Measurements from ENCODE around the gene MAP2K3.
"Not testable (repeated sequence)": the region's sequence is repeated elsewhere in the genome, so short reads cannot be mapped to it uniquely, and the experiment has no call there.

Gene MAP2K3

DNA sequence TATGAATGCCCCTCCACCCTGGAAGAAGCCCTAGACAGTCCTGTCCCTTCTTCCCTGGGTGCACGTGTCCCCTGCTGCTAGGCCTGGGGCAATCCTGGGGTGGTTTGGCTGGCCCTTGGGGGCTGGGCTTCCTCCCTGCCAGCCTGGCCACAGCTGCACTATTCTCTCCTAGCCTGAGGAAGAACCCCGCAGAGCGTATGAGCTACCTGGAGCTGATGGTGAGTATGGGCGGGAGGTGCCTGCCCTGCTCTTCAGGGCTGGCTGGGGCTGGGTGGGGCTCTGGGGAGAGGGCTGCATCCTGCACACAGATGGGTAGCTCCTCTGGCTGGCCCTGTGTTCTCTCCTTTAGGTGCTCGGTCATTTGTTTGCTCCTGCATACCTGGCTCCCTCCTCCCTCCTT lies 28.8 kb downstream of the MAP2K3 start:
- Histone ChIP-seq H3K27ac (no peak overlapping the region), H3K27me3 (ENCODE audit: insufficient read depth, low read depth, severe bottlenecking) (no peaks in the 10 kb centered on the region), H3K36me3 (no peaks in the 10 kb centered on the region), H3K4me3 (ENCODE audit: low read depth, low read length) (no peak overlapping the region), H3K9me3 (ENCODE audit: severe bottlenecking) (no peaks in the 10 kb centered on the region)
- DNase-seq: no peak
- TF ChIP-seq, protein P1, sequence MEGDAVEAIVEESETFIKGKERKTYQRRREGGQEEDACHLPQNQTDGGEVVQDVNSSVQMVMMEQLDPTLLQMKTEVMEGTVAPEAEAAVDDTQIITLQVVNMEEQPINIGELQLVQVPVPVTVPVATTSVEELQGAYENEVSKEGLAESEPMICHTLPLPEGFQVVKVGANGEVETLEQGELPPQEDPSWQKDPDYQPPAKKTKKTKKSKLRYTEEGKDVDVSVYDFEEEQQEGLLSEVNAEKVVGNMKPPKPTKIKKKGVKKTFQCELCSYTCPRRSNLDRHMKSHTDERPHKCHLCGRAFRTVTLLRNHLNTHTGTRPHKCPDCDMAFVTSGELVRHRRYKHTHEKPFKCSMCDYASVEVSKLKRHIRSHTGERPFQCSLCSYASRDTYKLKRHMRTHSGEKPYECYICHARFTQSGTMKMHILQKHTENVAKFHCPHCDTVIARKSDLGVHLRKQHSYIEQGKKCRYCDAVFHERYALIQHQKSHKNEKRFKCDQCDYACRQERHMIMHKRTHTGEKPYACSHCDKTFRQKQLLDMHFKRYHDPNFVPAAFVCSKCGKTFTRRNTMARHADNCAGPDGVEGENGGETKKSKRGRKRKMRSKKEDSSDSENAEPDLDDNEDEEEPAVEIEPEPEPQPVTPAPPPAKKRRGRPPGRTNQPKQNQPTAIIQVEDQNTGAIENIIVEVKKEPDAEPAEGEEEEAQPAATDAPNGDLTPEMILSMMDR (IDR thresholded peaks at IDR 0.05; ENCODE audit: low read depth, low read length): no peak

DNA sequence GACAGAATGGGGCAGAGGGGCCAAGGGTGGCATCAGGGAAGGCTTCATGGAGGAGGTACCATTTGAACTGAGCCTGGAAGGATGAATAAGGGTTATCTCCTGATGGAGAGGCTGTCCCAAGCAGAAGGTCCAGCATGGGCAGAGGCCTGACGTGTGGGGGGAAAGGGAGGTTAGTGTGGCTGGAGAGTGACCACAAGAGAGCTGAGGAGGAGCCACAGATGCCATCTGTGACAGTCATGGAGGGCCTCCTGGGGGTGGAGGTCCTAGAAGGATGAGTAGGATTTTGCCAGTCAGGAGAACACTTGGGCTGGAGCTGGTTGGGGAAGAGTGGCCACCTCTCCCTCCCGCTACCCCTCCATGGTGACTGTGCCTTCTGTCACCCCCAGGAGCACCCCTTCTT lies 29.2 kb downstream of the MAP2K3 start:
- not testable (repeated sequence) for H3K36me3 ChIP-seq; H3K27ac ChIP-seq; H3K4me3 ChIP-seq (ENCODE audit: low read depth, low read length); H3K27me3 ChIP-seq (ENCODE audit: insufficient read depth, low read depth, severe bottlenecking); H3K9me3 ChIP-seq (ENCODE audit: severe bottlenecking); DNase-seq

DNA sequence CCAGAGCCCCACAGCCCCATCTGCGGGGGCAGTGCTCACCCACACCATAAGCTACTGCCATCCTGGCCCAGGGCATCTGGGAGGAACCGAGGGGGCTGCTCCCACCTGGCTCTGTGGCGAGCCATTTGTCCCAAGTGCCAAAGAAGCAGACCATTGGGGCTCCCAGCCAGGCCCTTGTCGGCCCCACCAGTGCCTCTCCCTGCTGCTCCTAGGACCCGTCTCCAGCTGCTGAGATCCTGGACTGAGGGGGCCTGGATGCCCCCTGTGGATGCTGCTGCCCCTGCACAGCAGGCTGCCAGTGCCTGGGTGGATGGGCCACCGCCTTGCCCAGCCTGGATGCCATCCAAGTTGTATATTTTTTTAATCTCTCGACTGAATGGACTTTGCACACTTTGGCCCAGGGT lies 29.8 kb downstream of the MAP2K3 start:
- DNase-seq; H3K9me3 ChIP-seq (ENCODE audit: severe bottlenecking); H3K27me3 ChIP-seq (ENCODE audit: insufficient read depth, low read depth, severe bottlenecking); H3K4me3 ChIP-seq (ENCODE audit: low read depth, low read length); H3K27ac ChIP-seq; H3K36me3 ChIP-seq: not testable (repeated sequence)

DNA sequence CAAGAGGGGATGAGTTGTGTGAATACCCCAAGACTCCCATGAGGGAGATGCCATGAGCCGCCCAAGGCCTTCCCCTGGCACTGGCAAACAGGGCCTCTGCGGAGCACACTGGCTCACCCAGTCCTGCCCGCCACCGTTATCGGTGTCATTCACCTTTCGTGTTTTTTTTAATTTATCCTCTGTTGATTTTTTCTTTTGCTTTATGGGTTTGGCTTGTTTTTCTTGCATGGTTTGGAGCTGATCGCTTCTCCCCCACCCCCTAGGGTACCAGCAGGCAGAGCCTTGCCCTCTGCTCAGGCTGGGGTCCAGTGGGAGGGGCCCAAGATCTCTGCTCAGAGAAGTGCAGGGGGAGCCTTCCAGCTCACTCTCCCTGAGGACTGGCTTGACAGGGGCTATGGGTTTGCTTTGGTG lies 30.2 kb downstream of the MAP2K3 start:
- not testable (repeated sequence) for H3K36me3 ChIP-seq; H3K9me3 ChIP-seq (ENCODE audit: severe bottlenecking); DNase-seq; H3K27ac ChIP-seq; H3K4me3 ChIP-seq (ENCODE audit: low read depth, low read length); H3K27me3 ChIP-seq (ENCODE audit: insufficient read depth, low read depth, severe bottlenecking)

DNA sequence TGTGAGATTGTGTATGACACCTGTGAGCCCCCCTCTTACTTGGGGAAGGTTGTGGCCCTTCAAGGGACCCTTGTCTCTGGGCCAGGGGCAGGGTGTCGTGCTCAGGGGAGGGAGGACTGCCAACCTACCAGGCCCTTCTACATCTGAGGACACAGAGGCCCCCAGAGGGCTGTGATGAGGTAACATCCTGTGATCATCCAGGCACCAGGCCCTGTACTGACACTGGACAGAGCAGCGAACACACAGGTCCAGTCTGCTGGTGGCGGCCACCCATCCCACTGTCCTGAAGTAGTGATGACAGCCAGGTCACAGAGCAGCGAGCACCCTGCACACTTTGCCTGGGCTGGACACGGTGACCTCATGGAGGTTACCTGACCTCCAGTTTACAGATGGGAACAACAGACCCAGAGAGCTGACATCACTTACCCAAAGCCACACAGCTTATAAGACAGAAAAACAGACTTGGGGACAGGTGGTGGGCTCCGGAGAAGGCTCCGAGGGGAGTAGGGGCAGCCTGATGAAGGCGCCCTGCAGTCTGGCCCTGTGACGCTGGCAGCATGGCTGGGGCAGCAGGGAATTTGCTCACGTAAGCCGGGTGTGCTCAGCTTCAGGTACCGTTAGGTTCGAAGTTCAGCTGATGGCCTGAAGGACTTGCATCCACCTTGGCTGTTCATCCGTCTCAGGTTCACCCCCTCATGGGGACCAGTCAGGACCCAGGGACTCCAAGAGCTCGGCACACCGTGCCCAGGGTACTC lies 30.9 kb downstream of the MAP2K3 start:
- not testable (repeated sequence) for H3K4me3 ChIP-seq (ENCODE audit: low read depth, low read length); H3K36me3 ChIP-seq; DNase-seq; H3K27ac ChIP-seq; H3K9me3 ChIP-seq (ENCODE audit: severe bottlenecking); H3K27me3 ChIP-seq (ENCODE audit: insufficient read depth, low read depth, severe bottlenecking)

DNA sequence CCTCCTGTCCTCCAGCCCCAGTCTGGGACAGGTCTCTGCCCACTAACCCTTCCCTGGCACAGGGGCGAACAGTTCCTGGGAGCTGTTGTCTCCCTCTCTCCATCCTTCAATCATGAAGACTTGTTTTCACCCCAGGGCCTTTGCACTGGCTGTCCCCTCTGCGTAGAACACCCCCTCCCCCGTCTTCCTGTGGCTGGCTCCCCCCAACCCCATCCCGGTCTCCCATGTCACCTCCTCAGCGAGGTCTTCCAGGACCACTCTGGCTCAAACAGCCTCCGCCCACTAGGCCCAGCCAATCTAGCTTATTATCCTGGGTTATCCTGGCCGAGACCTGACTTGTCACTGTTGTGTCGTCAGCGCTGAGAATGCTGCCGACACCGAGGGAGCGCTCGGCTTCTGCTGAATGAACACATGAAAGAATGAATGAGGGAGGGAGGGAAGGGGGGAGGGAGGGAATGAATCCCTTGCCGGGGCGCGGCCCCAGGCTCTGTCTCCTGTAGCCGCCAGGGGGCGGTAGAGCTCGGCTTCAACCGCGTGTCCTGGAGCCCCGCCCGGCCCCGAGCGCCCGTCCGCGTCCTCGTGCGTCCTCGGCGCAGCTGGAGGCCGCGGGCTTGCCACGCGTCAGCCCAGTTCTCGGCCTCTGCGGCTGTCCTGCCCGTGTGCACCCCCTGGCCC lies 31.8 kb downstream of the MAP2K3 start:
- not testable (repeated sequence) for H3K27me3 ChIP-seq (ENCODE audit: insufficient read depth, low read depth, severe bottlenecking); H3K9me3 ChIP-seq (ENCODE audit: severe bottlenecking); H3K27ac ChIP-seq; H3K36me3 ChIP-seq; DNase-seq
- peak overlapping the region; percentile 30 for H3K4me3 ChIP-seq (ENCODE audit: low read depth, low read length)

DNA sequence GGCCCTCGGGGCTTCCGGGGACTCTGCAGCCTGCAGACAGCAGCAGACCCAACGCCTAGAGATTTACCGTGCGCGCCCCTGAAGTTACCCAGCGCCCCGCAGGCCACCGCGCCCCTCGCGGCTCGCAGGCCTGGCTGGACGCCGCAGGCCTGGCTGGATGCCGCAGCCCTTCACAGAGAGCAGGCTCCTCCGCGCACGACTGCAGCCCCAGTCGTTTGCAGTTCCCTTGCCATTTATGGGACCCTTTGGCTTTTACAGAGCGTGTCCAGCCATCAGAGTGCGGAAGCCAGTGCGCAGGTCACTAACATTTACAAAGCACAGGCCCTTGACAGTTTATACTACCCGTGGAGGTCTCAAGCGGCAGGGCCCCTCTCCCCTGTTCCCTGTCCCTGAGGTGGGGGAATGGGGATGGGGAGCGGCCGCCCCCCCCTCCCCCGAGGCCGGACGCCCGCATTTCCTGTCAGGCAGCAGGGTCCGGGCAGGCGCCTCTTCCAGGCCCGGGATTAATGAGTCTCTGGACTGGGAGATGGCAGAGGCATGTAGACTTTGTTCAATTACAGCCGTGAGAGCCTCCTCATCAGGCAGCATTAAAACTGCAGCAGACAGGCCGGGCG lies 32.5 kb downstream of the MAP2K3 start:
- Histone ChIP-seq H3K27ac (peak overlapping the region; percentile 56), H3K4me3 (ENCODE audit: low read depth, low read length) (peak overlapping the region; percentile 30)
- H3K9me3 ChIP-seq (ENCODE audit: severe bottlenecking); H3K36me3 ChIP-seq; H3K27me3 ChIP-seq (ENCODE audit: insufficient read depth, low read depth, severe bottlenecking): not testable (repeated sequence)
- DNase-seq: peak; percentile 46

DNA sequence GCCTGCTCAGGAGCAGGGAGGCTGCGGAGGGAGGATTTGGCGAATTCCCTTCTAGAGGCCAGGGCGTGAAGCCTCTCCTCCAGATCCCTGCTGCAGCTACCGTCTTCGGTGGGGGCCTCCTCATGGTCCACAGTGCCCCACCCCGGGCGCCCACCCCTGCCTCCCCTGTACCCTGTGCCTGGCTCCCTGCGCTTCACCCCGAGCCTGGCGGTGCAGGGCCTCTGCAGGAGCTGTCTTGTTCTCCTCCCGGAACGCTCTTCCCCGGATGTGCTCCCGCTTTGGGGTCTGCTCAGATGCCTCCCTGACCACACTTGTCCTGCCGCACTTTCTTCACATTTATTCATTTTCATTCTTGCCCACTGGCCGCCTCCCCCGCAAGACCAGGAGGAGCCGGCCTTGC lies 33.3 kb downstream of the MAP2K3 start:
- not testable (repeated sequence) for H3K4me3 ChIP-seq (ENCODE audit: low read depth, low read length); H3K36me3 ChIP-seq; H3K9me3 ChIP-seq (ENCODE audit: severe bottlenecking); H3K27me3 ChIP-seq (ENCODE audit: insufficient read depth, low read depth, severe bottlenecking); DNase-seq; H3K27ac ChIP-seq

DNA sequence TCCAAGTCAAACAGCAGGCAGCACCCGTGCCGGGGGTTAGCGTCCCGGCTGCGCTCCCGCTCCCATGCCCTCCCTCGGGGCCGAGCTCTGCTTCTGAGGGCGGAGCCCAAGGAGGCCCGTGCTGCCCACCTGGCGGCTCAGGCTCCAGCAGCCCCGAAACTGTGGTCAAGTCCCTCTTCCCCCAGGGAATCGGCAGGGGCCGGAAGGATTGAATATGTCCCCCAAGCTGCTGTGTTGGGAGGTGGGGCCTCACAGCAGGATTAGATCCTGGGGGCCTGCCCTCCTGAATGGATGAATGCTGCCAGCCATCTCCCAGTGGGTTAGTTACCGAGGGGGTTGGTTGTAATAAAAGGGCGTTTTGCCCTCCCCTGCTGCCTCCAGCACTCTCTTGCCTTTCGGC lies 33.9 kb downstream of the MAP2K3 start:
- H3K36me3 ChIP-seq: no peaks in the 10 kb centered on the region
- no peak overlapping the region for H3K4me3 ChIP-seq (ENCODE audit: low read depth, low read length)
- no peaks in the 10 kb centered on the region for H3K9me3 ChIP-seq (ENCODE audit: severe bottlenecking)
- no peak overlapping the region for H3K27ac ChIP-seq
- TF ChIP-seq, protein P1 (IDR thresholded peaks at IDR 0.05; ENCODE audit: low read depth, low read length): no peak
- H3K27me3 ChIP-seq (ENCODE audit: insufficient read depth, low read depth, severe bottlenecking): peaks cover under 1% of the 10 kb centered on the region
- no peak for DNase-seq

DNA sequence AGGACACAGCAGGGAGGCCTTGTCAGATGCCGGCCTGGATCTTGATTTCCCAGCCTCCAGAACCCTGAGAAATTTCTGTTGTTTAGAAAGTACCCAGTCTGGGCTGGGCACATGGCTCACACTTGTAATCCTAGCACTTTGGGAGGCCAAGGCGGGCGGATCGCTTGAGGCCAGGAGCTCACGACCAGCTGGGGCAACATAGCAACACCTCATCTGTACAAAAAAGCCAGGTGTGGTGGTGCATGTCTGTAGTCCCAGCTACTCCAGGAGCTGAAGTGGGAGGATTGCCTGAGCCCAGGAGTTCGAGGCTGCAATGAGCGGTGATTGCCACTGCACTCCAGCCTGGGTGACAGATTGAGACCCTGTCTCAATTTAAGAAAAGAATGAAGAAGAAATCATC lies 34.3 kb downstream of the MAP2K3 start:
- H3K4me3 ChIP-seq (ENCODE audit: low read depth, low read length); H3K27ac ChIP-seq; DNase-seq; H3K9me3 ChIP-seq (ENCODE audit: severe bottlenecking); H3K27me3 ChIP-seq (ENCODE audit: insufficient read depth, low read depth, severe bottlenecking); H3K36me3 ChIP-seq: not testable (repeated sequence)

DNA sequence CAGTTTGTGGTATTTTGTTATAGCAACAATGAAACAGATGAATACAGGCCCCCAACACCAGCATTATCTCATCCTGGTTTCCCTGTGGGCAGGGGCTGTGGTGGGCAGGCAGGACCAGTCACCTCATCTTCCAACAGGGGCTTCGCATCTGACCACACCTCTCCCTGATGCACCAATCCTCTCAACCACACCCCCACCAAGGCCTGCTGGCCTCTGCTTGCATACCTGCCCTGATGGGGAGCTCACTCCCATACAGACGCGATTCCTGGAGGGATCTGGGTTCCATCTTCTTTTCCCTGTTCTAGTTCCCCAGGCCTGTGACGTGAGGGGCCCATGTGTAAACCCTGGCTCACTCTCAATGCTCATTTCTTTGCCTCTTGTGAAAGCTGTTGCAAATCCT lies 34.7 kb downstream of the MAP2K3 start:
- H3K9me3 ChIP-seq (ENCODE audit: severe bottlenecking); DNase-seq; H3K27me3 ChIP-seq (ENCODE audit: insufficient read depth, low read depth, severe bottlenecking); H3K4me3 ChIP-seq (ENCODE audit: low read depth, low read length); H3K27ac ChIP-seq; H3K36me3 ChIP-seq: not testable (repeated sequence)

DNA sequence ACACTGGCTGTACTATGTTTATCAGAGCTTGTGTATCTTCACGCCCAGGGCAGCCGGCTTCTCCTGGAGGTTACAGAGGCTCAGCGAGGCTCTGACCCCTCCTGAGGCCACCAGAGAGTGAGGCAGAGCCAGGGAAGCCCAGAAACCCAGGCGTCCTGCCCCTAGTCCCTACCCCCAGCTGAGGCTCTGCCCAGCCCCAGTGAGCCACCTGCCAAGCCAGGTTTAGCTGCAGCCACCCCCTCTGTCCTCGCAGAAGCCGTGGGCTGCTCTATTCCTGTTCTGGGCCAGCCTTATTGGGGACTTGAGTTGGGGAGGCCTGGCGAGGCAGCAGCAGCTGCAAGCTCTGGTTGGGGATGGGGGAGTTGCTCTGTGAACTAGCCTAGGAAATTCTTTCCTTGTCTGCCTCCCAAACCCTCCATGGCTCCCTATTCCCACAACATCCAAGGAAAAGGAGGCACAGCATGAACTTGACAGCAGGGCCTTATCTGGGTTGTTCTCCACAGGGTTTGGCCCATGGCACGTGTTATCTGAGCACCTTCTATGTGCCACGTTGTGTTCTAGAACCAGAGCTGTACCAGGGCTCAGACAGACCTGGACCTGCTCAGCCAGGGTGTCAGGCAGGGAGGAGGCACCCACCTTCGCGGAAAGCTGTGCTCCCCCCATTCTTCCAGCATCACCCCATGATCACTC lies 35.3 kb downstream of the MAP2K3 start:
- peaks cover 13% of the 10 kb centered on the region for H3K27me3 ChIP-seq (ENCODE audit: insufficient read depth, low read depth, severe bottlenecking)

More for the DNA sequence above, 35.3 kb downstream of the MAP2K3 start:
- H3K4me3 ChIP-seq (ENCODE audit: low read depth, low read length); H3K27ac ChIP-seq; DNase-seq; H3K36me3 ChIP-seq; H3K9me3 ChIP-seq (ENCODE audit: severe bottlenecking): not testable (repeated sequence)

All from WERI-Rb-1 (cell line).